G401.6 (cell line): ENCODE results near the gene SLC7A8.
"Not testable (repeated sequence)": the region's sequence is repeated elsewhere in the genome, so short reads cannot be mapped to it uniquely, and the experiment has no call there.

Source experiments
- FAIRE-seq: peaks from 2 replicates; lab custom pipeline; 2012; peaks lifted over from hg19 to GRCh38; lab: Jason Lieb, UNC

Gene SLC7A8

DNA sequence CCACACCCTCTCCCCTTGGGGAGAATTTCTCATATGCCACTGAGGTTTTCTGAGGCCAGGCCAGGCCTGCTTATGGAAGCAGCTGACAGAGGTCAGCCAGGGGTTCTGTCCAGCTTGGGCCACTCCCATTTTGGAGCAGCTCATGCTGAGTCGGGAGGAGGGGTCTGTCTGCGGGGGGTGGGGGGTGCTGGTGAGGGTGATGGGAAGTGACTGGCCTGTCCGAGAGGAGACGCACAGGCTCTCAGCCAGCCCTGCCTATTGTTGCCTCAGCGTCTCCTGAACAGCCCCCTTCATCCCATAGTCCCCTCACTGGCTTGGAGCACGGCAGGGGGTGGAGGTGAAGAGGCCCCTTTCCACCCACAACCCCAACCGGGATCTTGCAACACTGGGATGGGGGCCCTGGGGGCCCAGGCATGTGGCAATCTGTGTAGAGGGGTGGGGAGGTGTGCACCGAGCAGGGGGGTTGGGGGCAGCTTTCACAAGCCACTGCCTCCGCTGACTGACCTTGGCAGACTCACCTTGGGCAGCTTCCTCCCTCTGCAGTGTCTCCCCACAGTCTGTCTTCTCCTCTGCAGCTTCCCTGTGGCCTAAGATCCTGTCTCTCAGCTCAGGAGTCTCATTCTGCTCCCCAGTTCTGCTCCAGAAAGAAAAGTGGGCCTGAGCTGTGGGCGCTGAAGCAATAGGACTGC is 69.9 kb downstream of the SLC7A8 start:
- no peak for FAIRE-seq

DNA sequence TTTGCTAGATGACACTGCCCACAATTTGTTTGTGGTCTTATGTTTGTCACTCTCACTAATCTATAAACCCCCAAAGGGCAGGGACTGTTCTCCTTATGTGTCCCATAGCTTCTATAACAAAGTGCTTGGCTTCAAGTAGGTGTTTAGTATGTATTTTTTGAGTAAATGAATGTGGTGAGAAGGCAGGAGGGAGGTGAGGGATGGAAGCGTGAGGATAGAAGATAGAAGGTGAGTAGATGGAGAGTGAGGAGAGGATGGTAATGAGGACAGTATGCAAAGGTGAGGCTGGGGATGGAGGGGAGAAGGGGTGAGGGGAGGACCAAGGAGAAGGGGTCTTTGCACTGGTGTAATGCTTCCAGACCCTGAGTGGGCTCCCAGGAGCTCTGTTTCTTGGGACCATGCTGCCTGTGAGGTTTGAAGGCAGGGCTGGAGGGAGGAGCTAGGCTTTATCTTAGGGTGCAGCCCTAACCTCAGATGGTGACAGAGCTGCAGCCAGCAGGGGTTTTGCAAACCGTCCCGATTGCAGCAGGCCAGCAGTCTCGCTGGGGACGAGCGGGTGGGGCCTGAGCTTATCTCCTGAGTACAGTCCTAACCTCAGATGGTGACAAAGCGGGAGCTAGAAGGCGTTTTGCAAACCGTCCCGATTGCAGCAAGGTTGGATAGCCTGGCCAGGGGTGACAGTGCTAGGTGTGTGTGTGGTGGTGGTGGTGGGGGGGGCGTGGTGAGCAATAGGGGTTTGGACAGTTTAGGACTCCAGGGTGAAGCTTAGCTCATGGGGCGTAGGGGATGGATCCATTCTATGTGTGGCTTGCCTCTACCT is 70.9 kb downstream of the SLC7A8 start:
- FAIRE-seq = no peak

DNA sequence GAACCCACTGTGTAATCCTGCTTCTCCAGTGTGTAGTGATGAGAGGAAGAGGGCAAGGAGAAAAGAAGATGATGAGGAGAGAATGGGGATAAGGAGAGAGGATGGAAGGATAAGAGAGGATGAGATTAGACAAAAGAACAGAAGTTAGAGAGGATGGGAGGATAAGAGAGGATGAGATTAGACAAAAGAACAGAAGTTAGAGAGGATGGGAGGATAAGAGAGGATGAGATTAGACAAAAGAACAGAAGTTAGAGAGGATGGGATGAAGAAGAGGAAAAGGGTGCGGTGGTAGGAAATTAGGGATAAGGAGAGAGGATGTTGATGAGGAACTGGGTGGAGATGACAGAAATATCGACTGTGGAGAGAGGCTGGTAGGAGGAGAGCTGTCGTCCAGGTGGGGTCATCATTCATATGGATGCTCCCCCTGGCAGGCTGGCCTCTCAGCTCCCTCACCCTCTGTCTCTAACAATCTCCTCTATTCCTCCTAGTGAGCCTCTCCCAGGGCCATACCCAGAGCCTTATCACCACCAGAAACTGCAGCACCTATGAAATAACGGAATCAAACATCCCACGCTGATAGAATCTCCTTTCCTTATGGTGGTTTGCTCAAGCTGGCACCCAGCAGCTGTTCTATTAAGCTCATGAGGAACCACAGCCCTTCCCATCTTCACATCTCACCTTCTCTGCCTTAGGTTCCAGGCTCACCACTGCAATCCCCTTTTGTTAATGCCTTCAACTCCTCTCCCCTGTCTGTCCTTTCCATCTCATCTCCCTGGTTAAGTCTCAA is 72.7 kb downstream of the SLC7A8 start:
- FAIRE-seq = no peak

DNA sequence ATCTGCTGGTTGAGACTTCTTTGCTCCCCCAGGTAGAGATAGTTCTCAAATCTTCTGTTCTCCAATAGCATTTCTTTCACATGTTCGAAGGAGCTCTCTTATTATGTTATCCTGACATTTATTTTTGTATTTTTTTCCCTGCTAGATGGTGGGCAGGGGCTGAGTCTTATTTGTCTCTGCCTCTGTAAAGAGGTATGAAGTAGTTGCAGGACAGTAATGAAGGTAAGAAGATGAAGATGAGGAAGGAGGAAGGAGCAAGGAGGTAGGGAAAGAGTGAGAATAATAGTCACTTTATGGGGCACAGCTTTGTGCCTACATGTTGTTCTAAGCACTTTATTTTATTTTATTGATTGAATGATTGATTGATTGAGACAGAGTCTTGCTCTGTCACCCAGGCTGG is 73.7 kb downstream of the SLC7A8 start:
- FAIRE-seq = no peak

DNA sequence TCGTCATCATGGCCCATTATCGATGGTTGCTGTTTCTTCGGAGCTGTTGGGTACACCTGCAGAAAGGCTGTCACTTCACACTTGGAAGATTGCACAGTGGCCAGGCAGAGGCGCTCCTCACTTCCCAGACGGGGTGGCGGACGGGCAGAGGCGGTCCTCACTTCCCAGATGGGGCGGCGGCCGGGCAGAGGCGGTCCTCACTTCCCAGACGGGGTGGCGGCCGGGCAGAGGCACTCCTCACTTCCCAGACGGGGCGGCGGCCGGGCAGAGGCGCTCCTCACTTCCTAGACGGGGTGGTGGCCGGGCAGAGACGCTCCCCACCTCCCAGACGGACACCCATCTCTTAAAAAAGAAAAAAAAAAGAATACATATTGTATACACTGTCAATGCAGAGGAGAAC is 75.3 kb downstream of the SLC7A8 start:
- FAIRE-seq = not testable (repeated sequence)

DNA sequence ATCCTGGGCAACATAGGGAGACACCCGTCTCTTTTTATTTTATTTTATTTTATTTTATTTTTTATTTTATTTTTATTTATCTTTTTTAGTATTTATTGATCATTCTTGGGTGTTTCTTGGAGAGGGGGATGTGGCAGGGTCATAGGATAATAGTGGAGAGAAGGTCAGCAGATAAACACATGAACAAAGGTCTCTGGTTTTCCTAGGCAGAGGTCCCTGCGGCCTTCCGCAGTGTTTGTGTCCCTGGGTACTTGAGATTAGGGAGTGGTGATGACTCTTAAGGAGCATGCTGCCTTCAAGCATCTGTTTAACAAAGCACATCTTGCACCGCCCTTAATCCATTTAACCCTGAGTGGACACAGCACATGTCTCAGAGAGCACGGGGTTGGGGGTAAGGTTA is 75.8 kb downstream of the SLC7A8 start:
- FAIRE-seq = not testable (repeated sequence)

DNA sequence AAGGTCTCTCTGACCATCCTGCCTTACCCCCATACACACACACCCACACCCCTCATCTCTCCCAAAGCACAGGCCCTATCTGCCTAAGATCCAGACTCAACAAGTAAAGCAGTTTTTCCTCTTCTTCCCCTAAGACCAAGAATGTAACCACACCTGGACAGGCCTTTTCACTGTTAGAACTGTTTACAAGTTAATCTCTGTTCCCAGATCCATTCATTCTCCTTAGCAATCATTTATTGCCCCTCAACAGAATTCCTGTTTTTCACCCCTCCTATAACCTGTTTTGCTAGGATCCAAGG is 76.8 kb downstream of the SLC7A8 start:
- FAIRE-seq = no peak

DNA sequence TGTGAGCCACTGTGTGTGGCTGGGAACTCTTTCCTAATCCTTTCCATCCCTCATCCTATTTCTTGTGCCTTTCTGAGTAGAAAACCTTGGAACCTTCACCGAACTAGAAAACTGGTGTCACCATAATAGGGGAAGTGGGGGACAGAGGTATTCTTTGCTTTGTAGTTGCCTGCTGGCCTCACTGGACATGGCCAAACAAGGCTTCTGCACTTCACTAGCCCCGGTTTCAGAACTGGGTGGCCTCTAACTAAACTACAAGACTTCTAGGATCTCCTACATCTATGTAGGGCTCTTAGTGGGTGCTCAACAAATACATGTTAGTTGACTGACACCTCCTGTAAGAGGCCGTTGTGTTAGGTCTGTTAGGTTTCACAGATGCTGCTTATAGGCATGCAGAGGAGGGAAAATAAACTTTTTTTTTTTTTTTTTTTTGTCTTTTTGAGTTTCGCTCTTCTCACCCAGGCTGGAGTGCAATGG is 78.1 kb downstream of the SLC7A8 start:
- FAIRE-seq = no peak

DNA sequence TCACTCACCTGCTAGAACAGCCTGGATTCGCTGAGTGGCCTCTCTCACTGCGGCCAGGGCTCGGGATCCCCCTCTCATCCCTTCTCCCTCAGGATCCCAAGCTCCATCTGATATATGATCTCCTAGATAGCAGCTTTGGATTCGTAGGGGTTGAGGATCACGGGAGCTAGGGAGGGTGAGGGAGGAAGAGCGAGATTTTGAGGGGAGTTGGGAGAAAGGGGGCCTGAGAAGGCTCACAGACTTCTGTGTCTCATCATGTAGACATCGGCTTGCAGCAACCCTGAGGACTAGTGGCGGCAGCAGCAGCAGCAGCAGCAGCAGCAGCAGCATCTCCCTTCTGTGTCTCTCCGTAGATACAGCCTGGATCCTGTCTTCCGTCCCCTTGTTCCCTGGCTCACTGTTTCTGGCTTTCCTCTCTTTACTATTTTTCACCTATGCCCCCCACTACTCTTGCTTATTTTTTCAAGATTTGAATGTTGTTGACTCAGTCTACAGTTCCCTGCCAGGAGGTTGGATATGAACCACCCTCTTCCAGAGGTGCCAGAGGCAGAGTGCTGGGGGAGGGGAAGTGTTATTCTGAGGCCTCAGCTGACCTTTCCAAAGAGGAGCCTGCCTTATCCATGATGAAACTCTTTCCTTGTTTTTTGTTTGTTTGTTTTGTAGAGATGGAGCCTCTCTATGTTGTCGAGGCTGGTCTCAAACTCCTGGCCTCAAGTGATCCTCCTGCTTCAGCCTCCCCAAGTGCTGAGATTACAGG is 78.7 kb downstream of the SLC7A8 start, which contains the start of gene CIROP:
CIROP (minus strand) TSS at position 399 of the 757 bp plus-strand sequence; CDS start at position 330, 69 bp downstream.
- FAIRE-seq = no peak

DNA sequence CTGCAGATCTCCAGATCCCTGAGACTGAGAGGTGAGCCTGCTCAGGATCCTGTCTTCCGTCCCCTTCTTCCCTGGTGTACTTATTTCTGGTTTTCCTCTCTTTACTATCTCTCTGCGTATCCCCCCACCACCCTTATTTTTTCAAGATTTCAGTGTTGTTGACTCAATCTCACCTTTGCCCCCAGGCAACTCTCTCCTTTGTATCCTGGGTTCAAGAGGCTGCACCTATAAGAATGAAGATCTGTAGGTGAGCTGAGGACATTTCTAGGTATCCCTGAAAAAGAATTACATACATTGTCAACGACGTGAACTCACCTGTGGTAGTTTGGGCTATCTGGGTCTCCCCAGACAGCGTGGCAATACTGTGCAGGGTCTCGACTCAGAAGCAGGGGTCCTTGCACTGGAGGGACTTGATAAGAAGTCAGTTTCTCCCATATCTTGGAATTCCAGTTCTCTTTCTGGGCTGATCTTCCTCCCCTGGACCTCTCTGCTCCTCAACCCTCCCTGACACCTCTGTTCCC is 79.3 kb downstream of the SLC7A8 start:
- FAIRE-seq = no peak

DNA sequence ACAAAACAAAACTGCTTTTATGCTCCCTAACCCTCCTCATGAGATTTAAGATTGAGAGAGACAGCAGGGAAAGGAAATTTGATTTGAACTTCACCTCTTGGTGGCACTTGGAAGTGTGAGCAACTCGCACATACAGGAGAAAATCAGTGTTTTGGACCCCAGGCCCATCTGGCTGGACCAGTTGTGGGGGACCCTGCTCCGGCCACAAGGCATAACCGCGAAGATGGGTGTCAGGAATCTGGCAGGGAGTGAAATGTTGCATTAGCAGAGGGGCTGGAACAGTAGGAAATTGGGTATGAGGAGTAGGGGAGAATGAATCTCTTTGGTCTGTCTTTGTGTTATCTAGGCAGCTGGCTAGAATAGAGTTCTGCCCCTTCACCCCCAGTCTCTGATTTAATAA is 79.9 kb downstream of the SLC7A8 start:
- FAIRE-seq = no peak

DNA sequence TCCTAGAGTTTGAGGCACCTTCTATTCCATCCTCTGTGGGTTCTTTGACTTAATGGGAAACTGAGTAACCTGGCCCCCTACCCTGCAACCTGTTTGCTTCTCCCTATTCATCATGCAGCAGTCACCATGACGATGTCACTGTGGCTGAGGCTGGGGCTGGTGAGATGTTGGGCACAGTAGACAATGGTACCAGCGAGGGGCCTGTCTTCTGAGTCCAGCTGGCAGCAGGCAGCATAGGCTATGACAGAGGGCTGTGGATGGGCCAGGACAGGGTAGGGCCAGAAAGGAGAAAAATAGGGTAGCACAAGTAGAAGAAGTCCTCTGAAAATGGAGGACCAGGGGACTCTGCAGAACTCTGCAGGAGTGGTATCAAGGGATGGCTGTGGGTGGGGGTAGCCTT is 80.7 kb downstream of the SLC7A8 start:
- FAIRE-seq = no peak

DNA sequence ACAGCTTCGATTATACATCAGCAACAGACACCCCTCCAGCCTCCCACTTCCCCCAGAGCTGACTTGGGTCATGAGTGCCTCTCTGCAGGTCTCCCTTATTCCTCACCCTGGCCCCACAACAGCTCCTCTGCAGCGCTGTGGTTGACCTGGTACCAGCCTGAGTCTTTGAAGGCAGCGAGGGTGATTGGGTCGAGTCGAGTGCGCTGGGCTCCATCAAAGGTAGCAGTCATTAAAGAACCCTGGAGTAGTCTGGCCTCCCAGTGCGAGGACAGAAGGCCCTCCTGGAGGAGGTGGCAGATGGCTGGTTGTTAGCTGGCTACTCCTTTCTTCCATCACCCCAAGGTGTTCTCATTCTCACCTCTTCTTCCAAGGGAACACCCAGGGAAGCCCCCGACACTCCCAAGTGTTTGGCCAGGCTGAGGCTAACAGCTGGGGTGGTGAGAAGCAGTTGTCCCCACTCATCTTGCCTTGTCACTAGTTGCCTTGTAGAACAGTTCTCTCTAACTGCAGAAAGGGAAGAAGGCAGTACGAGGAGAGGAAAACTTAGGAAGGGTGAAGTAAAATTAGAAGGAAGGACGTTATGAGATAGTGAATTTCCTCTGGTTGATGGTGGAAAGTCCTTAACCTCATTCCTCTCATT is 81.4 kb downstream of the SLC7A8 start:
- FAIRE-seq = no peak

DNA sequence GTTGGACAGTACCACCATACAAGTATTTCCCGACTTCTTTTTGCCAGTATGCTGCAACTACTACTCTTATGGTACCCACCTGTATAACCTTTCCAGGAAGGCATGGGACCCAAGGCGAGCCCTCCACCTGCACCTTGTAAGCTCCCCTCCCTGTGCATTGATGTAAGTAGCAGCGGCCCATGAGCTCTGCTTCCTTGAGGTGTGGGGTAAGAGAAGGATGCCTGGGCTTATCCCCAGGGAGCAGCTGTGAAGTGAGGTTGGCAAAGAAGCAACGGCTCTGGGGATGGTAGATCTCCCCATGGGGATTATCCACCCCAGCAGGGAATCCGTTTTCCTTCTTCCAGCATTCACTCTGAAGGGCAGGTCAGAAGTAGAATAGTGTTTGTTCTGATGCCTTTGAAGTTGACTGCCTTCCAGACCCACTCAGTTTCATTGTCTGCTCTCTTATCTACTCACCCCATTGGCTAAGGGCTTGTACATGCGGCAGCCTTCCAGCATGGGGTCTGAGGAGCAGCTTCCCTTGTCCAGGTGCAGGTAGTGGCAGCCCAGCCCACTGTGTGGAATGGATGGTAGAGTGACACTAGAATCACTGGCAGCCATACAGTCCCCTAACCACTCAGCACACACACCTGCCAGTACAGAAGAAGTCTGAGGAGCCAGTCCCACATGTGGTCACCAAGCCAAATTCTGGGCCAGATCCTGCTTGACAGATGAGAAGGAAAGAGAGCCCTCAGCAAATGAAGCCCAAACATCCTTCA is 82.1 kb downstream of the SLC7A8 start:
- FAIRE-seq = no peak

DNA sequence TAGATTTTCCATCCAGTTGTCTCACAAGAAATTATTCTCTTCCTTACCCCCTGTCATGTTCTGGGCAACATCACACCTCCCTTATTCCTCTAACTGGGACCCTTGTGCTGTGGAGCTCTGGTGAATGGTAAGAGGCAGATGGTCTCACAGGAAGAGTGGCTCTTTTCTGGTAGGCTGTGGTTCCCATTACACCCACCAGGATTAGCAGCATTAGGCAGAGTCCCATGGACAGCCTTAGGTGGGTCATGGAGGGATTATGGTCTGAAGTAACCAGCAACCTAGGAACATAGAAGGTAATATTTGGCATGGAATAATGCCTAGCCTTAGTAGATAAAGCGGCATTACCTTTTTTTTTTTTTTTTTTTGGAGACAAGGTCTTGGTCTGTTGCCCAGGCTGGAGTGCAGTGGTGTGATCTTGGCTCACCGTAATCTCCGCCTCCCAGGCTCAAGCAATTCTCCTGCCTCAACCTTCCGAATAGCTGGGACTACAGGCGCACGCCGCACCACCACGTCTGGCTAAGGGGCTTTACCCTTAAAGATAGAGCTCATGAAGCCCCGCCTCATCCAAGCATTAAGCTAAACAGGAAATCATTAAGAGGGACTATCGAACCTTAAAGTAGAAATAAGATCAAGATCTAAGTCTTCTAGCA is 84.1 kb downstream of the SLC7A8 start:
- no peak for FAIRE-seq

DNA sequence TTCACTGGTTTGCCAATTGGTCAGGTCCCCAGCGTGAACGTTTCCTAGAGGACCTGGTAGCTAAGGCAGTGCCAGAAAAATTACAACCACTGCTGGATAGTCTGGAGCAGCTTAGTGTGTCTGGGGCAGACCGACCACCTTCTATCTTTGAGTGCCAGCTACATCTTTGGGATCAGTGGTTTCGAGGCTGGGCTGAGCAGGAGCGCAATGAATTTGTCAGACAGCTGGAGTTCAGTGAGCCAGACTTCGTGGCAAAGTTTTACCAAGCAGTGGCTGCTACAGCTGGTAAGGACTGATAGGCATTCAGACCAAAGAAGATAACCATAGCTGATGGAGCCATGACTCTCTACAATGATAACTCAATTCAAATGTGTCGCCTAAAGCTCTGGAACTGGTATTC is 85.7 kb downstream of the SLC7A8 start:
- FAIRE-seq = no peak

DNA sequence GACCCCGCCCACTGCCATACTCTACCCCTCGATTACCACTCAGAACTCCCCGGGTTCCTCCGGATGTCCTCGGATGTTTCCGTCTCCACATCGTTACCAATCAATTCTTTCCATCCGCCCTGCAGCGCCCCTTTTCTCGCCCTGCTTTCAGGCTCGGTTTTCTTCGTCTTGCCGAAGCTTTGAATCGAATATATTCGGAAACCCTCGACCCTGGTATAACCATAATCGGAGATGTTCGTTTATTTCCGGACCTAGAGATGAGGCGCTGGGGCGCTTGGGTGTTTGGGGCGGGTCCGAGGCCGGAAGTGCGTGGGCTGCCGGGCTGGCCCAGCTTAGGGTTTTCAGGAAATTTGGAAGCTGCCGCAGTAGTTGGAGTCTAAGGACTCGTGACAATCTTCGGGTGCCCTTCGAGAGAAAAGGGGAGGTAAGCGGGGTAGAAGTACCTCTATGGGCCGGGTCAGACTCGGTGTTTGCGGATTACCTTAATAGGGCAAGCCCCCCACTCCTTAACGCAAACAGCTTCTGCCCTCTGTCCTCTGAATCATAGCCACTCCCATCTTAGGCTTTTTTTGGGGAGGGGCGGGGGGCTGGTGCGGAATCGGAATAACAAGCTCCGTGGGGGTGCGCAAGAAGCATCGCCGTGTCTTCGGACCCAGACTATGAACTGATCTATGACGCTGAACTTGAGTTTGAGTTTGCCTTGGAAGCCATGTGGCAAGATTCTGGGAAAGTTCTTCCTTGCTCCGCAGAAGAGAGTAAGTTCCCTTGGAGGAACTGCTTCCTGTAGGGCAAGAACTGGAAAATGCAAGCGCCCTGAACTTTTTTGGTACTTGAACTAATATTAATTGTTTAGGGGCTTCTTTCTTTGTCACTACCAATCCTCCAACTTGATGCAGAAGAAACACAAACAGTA is 88.0 kb downstream of the SLC7A8 start, which contains the start of gene C14orf119:
C14orf119 (plus strand) TSS at position 310 of the 913 bp plus-strand sequence. CDS start 2,154 bp downstream, outside the sequence.
- FAIRE-seq = peak; percentile 100

DNA sequence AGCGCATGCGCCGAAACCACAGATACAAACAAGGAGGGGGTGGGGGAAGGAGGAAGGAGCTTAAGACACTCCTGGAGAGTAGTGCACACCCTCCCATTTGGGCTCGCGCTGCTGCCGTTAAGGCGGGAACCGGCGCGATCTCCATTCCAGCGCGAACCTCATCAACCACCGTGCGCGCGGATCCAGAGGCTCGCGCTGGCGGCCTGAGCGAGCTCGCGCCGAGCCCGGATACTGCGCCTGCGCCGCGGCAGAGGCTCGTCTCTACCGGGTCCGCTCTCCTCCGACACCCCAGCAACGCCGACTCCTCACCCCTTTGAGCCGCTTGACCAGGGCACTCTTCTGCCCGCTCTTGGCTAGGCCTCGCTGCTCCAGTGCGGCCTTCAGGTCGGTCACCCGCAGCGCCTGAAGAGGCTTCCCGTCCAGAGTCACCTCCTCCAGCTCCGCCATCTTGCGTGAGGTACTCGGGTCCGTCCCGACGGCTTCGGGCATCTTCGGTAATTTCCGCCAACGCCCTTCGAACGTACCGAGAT is 88.7 kb downstream of the SLC7A8 start, which contains the start of gene ACIN1:
ACIN1 (minus strand) TSS at position 471 of the 530 bp plus-strand sequence; CDS start at position 447, 24 bp downstream.
- no peak for FAIRE-seq
